Thoracic aorta (tissue), 2 donors: Measurements from ENCODE around the gene NECAB2. TPM values are rescaled to one million over a fixed set of nuclear protein-coding genes. Genes with fewer than 3 reads are reported as not detected.

Experiments
- ATAC-seq: fragments of 150-250 bp; one replicate; pipeline ENCODE4 v1.8.0; 2017; ENCODE audit warnings: low read depth; ENCODE audit not compliant: insufficient number of reproducible peaks, low FRiP score
- DNase-seq: peaks from one replicate; pipeline ENCODE4 v3.0.0-alpha.2; 2020; ENCODE audit warnings: low spot score
- H3K27ac ChIP-seq, 2 donors: fragments of 200-600 bp; sonication (generic); 1 replicate in 1 of 2; 2 replicates in 1 of 2; pipeline ENCODE4 v1.5.1; 2016; ENCODE audit warnings: mild to moderate bottlenecking in 2 of 2, moderate library complexity in 2 of 2
- H3K27me3 ChIP-seq: fragments of 200-600 bp; sonication (generic); replicated peaks from 2 replicates; pipeline ENCODE4 v1.6.0; 2016; ENCODE audit warnings: mild to moderate bottlenecking; ENCODE audit not compliant: insufficient read depth
- H3K36me3 ChIP-seq: fragments of 200-600 bp; sonication (generic); one replicate; pipeline ENCODE4 v1.5.1; 2016
- H3K4me1 ChIP-seq, 2 donors: fragments of 200-600 bp; sonication (generic); 1 replicate in 1 of 2; 2 replicates in 1 of 2; pipeline versions ENCODE4 v1.5.1 to v1.6.0; 2016; ENCODE audit warnings: low read depth in 2 of 2, mild to moderate bottlenecking in 1 of 2; ENCODE audit not compliant: control insufficient read depth in 1 of 2
- H3K4me3 ChIP-seq: fragments of 200-600 bp; sonication (generic); 2 replicates; pipeline ENCODE4 v1.5.1; 2016; ENCODE audit warnings: mild to moderate bottlenecking
- H3K9me3 ChIP-seq: fragments of 200-600 bp; sonication (generic); 2 replicates; pipeline ENCODE4 v1.5.1; 2016
- CTCF ChIP-seq: fragments of 200-600 bp; sonication (generic); IDR thresholded peaks from one replicate; pipeline ENCODE4 v1.5.1; 2019; ENCODE audit warnings: antibody characterized with exemption
- total RNA-seq, 2 donors: library from RNA; depleted of rRNA; stranded (reverse); fragments of >200 nt; gene quantifications; one replicate each; pipeline versions ENCODE4 v1.1.0 to v1.2.3, GENCODE V29; 2016

Gene NECAB2
- total RNA-seq, 2 donors from 2014 or later = not detected

DNA sequence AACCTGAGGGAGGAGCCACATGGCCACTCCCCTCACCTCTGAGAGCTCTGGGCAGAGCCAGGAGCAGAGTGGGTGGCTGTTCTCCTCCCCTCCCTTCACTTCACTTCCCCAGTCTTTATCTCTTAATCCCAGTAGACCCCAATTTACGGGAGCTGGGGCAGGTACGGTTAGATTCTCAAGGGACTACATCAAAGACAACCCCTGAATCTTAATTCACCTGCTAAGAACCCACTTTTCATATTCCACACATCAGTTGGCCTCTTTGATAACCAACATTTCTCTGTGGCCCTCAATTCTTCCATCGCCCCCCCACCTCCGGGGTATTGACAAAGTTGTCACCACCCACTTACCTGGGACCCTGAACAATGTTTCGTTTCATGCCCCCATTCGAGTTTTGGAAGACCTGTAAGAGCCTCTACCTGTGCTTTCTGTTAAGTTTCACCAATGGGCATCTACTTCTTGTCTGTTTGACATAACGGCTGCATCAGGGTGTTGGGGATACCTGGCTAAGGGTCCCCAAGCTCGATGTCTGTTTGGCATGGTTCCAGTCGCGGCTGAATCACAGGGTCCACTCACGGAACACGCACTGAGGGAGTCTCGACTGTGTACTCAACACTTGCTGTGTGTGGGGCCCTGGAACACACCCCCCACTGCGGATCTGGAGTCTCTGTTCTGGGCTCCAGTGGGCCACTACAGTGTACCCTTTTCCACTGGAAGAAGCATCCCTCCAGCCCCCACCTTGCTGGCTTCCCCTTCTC lies 46.7 kb downstream of the NECAB2 start:
- no peaks in the 10 kb centered on the region for H3K27me3 ChIP-seq
- no peak for TF ChIP-seq CTCF
- H3K36me3 ChIP-seq = no peaks in the 10 kb centered on the region
- H3K4me1 ChIP-seq = no peaks in the 10 kb centered on the region
- no peaks in the 10 kb centered on the region for H3K9me3 ChIP-seq
- H3K4me3 ChIP-seq = no peak overlapping the region
- no peak for DNase-seq
- ATAC-seq = no peak
- H3K27ac ChIP-seq = no peak overlapping the region

- DNase-seq = no peak
- ATAC-seq = no peak
- Histone ChIP-seq H3K4me3 (no peak overlapping the region), H3K9me3 (no peaks in the 10 kb centered on the region), H3K27ac (no peak overlapping the region), H3K36me3 (no peaks in the 10 kb centered on the region), H3K4me1 (no peaks in the 10 kb centered on the region), H3K27me3 (no peaks in the 10 kb centered on the region)
- TF ChIP-seq CTCF = no peak
Measured at GRCh38 chr16:84015399-84015798, 47.4 kb downstream of the NECAB2 start.

- Histone ChIP-seq H3K27ac (no peak overlapping the region), H3K9me3 (peaks cover 9% of the 10 kb centered on the region), H3K36me3 (no peaks in the 10 kb centered on the region), H3K4me3 (no peak overlapping the region), H3K4me1 (no peaks in the 10 kb centered on the region), H3K27me3 (no peaks in the 10 kb centered on the region)
- no peak for TF ChIP-seq CTCF
- ATAC-seq = no peak
- DNase-seq = no peak
Measured at GRCh38 chr16:84016477-84016876, 48.4 kb downstream of the NECAB2 start.

DNA sequence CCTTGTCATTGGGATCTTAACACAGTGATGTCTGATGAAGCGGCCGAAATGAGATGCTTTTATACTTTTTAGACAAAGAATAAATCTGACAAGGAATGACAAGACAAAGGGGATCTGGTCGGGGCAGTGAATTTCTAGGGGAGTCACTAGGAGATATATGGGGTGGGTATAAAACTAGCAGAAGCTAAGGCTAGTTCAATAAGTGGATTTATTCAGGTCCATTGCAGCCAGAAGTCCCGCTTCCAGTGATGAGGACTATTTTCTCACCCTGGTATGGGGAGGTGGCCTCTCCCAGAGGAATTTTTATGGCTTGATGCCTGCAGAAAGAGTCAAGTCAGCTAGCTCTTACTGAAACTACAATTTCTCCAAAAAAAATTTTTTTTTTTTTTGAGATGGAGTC lies 50.7 kb downstream of the NECAB2 start:
- Histone ChIP-seq H3K27me3 (no peaks in the 10 kb centered on the region), H3K4me3 (no peak overlapping the region), H3K36me3 (no peaks in the 10 kb centered on the region), H3K4me1 (no peaks in the 10 kb centered on the region), H3K9me3 (peaks cover 12% of the 10 kb centered on the region), H3K27ac (no peak overlapping the region)
- DNase-seq (no peak), ATAC-seq (no peak)
- no peak for TF ChIP-seq CTCF

- Histone ChIP-seq H3K4me3 (no peak overlapping the region), H3K27ac (no peak overlapping the region), H3K4me1 (no peaks in the 10 kb centered on the region), H3K27me3 (no peaks in the 10 kb centered on the region), H3K36me3 (no peaks in the 10 kb centered on the region), H3K9me3 (peaks cover 12% of the 10 kb centered on the region)
- DNase-seq = no peak
- ATAC-seq = no peak
- TF ChIP-seq CTCF = no peak
Measured at GRCh38 chr16:84020353-84020752, 52.3 kb downstream of the NECAB2 start.
